Measurements from ENCODE around the gene CNTNAP2. TPM values are rescaled to one million over a fixed set of nuclear protein-coding genes. Genes with fewer than 3 reads are reported as not detected.
A peak's percentile ranks its signal among the peaks of the same experiment; 100 is the strongest.

The CNTNAP2 gene
- total RNA-seq, 1 experiment from 2014 or later: 0.07 TPM

DNA sequence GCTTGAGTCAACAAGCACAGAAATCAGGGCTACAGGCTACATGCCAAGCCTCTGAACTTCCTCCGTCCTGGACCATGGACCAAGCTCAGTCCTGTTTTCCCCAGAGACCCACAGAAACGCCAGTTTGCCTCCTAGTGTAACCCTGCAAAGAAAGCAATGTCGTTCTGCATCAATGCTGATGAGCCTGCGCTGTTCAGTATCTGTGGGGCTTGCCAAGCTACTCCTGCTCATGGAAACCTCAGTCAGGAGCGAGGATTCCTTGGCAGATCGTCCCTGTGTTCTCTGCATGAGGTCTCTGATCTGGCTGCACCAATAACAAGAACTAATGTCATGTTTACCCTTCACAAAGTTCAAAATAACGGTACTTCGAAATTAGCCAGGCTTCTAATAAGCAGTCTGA lies 1978.5 kb downstream of the CNTNAP2 start:
- DNase-seq (ENCODE audit: low spot score): no peak

DNA sequence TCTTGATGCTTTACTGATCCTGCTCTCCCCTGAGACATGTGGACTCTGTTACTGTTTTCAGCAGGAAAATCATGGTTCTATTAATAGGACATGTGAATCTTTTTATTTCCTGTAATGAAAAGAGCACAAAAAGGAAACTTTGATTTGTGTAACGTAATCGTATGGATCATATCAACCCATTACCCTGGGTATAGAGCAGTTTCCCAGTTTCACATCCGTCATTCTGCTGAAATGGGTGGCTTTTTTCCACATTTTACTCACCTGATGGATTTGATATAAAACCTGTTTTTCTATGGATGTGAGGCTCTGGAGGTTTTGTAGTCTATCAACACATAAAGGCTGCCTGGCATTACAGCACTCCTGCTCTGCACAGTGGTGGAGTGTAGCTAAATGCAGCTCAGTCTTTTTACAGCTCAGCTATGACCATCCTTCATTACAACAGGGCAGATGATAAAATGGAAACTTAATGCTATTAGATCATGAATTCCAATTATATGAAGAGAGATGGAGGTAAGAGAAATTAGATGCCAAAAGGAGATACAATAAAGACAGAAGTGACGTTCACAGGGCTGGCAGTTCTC lies 1987.6 kb downstream of the CNTNAP2 start:
- DNase-seq (ENCODE audit: low spot score): no peak

DNA sequence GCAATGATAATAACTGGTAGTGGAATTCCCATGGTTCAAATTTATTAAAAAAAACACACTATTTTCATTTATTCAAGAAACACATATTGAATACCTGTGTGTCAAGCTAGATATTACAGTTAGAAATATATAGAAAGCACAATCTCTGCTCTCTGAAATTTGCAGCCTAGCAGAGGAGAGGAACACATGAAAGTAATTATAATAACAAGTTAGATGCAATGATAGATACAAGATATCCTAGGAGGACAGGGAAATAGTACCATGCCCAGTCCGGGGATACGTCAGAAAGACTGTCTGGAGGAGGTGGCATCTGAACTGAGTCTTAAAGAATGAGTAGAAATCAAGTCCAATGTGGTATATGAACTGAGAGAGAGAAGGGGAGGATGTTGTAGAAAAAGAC lies 1988.3 kb downstream of the CNTNAP2 start:
- DNase-seq (ENCODE audit: low spot score): no peak

DNA sequence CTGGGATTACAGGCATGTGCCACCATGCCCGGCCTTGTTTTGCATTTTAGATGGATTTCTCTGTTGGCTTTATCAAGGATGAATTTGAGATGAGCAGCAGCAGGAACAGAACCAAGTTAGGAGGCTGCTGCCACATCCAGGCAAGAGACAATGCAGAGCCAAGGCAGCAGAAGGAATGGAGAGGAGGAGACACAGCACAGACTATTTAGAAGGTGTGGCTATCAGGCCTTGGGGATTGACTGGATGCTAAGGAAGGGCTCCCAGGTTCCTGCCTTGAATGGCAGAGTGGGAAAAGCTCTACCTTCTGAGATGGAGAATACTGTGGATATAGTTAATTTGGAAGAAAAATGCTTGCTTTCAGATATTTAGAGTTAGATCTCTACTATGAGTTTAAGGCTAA lies 1989.3 kb downstream of the CNTNAP2 start:
- no peak for DNase-seq (ENCODE audit: low spot score)

DNA sequence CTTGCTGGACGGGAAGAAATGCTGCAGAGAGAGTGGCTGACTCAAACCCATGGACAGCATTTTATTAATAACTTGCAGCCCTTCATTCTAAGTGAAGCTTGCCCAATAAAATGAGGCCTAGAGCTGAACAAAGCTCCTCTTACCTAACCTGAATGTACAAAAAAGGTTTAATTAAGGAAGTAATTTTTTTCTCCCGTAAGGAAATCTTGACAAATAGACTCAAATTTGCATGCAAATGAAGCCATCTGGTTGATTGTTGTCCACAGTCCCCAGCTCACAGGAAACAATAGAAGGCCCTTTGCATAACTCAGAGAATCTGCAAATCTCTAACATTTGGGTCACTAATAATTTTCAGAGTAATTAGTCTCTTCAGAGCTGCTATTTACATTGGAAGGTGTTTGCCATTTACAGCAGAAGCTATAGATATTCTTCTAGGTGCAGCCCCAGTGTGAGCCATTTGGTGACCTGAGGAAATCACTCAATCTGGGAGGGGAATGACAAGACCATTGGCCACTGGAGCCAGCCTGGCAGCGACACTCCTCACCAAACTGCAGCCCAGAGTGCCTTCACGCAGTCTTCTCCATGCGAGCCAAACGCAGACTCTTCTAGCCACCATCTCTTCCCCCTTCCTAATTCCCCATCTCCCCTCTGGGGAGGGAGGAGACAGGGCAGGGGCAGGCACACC lies 1991.0 kb downstream of the CNTNAP2 start:
- DNase-seq (ENCODE audit: low spot score): no peak

DNA sequence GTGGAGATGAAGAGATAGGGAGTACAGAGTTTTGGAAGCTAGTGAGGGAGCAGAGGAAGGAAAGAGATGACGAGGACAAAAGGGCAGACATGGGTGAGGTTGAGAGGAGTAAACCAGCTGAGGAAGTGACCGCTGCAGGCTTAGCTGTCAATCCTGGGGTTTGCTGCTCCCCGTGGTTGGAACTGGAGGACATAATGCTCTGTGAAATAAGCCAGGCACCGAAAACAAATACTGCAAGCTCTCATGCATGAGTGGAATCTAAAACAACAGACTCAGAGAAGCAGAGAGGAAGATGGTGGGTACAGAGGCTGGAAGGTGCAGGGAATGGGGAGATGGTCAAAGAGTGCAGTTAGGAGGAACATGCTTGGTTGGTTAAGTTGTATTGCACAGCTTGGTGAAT lies 1991.8 kb downstream of the CNTNAP2 start:
- no peak for DNase-seq (ENCODE audit: low spot score)

DNA sequence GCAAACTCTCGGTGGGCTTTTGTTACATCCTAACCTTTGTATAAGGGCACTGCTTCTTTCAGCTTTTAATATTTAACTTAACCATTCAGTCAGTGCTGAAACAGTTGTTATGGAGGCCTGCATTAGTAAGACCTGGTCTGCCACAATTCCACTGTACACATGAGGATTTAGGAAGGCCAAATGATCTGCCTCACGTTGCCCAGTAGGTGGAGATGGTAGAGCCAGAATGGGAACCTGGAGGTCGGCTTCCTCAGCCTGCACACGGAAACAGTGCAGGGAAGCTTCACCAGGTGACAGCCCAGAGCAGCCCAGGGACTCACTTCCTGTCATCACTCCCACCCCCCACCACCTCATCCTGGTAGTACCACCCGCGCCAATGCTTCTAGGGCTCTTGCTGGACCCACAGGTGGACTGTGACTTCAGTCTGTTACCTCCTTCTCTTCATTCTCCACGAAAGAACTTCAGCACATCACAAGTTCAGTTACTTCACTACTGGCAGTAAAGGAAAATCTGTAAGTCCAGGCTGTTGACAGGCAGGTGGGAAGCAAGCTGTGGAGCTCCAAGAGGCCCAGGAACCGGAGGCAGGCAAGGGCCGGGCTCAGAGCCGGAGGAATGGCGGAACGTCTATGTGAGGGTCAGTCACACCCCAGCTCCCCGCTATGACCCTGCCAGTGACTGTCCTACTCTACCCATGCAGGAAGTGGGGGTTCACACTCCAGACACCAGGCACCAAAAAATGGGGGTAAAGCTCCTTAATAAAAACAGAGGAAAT lies 1993.7 kb downstream of the CNTNAP2 start:
- no peak for DNase-seq (ENCODE audit: low spot score)

DNA sequence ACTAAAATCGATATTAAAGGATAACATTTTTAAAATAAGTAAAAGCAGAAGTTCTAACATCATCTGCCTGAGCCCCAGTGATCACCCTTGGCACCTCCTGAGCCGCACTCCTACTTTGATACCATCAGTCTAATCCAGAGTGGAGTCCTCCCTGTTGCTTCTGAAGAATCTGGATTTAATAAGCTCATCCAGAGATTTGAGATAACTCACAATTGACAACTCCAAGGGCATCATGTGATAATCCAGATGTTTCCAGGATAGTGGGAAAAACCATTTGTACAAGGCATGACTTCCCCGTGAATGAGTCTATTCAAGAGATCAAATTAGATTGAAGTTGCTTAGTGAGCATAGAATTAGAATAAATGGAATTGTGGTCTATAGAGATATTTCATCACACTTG lies 1998.2 kb downstream of the CNTNAP2 start:
- no peak for DNase-seq (ENCODE audit: low spot score)

DNA sequence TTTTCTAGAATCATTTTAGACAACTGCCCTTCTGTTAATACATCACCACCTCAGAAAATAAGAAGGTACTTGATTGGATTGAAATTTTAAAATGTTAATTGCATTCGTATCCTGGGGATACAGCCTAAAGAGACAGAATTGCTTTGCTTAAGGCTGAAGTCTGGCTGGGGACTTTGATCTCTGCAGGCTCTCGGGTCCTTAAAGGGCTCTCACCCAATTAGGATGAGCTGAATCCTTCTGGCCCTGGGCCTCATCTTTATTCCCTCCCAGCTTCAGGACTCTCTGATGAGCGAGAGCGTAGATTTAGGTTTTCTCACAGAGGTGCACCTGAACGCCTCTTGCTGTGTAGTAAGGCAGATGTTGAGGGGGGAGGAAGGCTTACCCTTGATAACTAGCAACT lies 1998.7 kb downstream of the CNTNAP2 start:
- DNase-seq (ENCODE audit: low spot score): no peak

DNA sequence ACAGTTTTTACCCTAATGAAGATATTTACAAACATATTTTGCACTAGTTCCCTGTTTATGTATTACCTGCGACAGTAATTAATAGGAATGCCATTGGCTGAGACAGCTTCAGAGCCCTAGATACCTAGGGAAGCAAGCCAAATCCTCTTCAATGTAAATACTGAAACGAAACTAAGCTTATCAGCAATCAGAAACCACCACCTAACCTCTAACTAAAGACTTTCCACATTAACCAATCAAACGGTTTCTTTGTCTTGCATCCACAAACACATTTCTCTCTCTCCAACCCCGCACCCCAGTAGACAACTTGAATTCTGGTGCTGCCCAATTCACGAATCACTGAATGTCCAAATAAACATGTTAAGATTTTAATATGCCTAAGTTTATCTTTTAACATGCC lies 1999.6 kb downstream of the CNTNAP2 start:
- DNase-seq (ENCODE audit: low spot score): no peak

DNA sequence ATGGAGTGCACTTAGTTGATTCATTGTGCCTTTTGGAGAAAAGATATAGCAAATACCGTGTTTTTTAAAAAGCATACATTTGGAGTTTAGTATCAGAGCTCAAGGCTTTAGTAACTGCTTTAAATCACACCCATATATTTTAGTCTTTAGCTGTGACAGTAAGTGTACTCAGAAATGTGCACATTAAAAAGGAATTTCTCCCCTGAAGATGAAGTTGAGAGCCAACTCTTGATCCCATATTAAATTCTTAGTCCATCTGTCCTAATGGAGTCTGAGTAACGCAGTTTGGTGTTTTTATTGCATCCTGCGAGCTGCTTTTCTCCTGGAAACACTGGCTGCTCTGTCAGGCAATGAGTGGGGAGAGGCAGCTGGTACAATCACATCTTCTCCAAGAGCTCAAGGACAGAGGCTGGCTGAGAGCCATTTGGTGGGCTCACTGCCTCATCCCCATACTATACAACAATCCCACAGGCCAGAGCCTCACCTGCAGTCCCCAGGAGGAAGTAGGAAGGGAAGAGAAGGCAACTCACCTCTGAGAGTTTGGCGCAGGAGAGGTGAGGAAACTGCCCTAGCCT lies 2000.3 kb downstream of the CNTNAP2 start:
- DNase-seq (ENCODE audit: low spot score): no peak

DNA sequence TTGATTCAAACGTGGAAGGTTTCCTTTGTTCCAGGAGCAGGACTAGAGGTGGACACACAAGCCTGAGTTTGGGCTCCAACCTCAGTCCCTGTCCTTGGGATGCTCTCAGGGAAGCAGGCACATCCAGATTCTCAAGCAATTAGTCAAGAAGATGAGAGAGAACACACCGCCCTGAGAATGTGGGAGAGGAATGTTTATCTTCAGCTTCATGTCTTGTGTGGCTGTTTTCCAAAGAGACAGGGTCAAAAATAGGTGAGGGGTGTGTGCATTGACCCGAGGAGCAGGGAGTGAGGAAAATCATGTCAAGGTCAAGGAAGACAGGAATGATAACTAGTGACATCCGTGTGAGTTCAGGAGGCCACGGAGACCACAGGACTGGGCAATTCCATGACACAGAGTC lies 2001.8 kb downstream of the CNTNAP2 start:
- no peak for DNase-seq (ENCODE audit: low spot score)

DNA sequence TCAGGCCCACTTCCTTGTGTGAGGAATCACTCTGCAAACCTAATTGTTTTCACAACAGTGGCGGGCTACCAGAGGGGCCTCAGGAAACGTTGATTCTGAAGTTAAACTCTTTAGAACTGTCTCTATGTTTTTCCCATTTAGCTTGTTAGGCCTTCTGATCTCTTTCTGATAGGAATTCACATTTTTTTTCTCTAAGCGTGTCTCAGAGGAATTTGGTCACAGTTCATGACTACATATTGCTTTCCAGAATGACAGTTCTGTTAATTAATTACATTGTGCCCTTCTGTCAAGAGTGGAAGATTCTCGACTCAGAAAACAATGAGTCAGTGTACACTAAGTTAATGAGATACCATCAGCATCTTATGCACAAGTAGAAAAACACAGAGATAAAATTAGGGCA lies 2004.8 kb downstream of the CNTNAP2 start:
- no peak for DNase-seq (ENCODE audit: low spot score)

DNA sequence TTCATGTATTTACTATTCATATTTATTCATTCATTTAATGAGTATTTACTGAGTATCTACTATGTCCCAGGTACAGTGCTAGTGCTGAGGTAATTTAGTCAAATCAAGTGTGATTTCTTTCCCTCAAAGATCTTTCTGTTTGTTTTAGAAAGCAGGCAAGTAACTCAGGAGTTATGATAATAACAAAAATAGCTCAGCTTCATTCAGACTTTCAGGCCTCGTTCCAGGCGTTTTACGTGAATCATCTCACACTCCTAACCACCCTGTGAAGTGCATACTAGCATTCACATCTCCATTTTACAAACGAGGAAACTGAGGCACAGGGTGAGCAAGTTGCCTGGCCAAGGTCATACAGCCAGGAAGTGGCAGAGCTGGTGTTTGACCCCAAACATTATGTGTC lies 2005.2 kb downstream of the CNTNAP2 start:
- no peak for DNase-seq (ENCODE audit: low spot score)

DNA sequence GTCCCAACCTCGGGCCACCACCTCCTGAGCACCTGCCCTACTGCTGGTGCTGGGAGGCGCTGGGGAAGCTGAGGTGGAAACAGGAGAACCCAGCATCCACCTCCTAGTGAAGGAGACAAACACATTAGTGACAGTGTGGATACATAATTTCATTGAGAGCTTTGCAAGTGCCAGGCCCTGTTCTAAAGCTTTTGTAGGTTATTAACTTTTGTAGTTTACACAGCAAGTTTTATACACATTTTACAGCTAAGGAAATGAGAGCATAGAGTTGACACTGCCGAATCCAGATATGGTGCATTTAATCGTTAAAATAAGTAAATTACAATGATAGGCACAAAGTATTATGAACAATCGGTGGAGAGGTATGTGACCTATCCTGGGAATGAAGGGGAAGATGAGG lies 2007.9 kb downstream of the CNTNAP2 start:
- no peak for DNase-seq (ENCODE audit: low spot score)

DNA sequence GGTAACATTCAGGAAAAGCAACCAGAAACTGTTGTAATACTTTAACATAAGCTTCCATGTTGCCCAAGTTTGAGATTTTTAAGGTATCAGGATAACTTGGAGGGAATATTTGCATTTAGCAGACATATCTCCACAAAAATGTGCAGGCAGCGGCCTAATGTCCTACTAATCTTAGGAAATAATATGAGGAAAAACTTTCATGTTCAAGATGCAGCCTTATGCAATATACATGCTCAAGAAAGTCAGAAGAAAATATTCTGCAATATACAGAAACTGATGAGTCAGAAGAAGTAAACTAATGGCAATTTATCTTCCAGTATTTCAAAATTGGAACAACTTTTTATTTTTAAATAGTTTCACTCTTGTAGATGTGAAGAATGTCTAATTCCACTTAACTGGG lies 2010.8 kb downstream of the CNTNAP2 start:
- DNase-seq (ENCODE audit: low spot score): no peak

DNA sequence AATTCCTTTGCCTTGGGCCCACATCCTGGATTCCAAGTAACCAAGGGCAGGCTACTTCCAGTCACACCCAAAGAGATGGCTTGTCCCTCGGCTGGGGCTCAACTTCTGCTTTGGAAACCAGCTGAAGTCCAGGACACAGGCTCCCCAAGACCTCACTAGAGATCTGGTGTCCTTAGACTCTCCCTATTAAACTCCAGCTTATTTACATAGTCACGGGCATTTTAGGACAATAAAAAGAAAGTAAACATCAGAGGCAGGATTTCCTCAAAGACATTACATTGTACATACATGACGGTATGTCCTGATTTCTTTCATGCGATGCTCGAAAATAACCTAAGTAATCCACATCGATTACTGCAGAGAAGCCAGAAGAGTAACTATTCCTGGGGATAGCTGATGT lies 2012.4 kb downstream of the CNTNAP2 start:
- DNase-seq (ENCODE audit: low spot score): no peak

DNA sequence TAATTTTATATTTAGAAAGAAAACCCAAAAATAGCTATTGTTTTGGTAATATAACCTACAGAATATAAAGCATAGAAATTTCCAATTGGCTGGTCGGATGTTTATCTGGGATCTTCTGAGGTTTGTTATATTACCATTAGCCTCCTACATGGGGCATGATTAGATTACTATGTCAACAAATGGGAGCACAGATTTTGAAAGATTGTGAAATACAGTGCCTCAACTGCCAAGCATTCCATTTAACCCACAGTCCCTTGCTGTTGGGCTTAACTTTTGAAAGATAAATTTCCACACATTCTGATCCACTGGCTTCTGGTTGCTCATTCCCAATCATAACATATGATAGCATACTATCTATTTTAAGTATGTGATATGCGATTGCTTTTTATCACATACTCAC lies 2018.5 kb downstream of the CNTNAP2 start:
- DNase-seq (ENCODE audit: low spot score): no peak

DNA sequence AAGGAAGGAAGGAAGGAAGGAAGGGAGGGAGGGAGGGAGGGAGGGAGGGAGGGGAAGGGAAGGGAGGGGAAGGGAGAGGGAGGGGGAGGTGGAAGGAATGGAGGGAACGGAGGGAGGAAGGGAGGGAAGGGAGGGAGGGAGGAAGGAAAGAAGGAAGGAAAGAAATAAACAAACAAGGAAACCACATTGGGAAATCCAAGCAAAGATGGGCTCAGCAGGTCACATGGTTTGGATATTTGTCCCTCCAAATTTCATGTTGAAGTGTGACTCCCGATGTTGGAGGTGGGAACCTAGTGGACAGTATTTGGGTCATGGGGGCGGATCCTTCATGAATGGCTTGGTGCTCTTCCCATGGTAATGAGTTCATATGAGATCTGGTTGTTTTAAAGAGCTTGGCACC lies 2019.4 kb downstream of the CNTNAP2 start:
- DNase-seq (ENCODE audit: low spot score): no peak

DNA sequence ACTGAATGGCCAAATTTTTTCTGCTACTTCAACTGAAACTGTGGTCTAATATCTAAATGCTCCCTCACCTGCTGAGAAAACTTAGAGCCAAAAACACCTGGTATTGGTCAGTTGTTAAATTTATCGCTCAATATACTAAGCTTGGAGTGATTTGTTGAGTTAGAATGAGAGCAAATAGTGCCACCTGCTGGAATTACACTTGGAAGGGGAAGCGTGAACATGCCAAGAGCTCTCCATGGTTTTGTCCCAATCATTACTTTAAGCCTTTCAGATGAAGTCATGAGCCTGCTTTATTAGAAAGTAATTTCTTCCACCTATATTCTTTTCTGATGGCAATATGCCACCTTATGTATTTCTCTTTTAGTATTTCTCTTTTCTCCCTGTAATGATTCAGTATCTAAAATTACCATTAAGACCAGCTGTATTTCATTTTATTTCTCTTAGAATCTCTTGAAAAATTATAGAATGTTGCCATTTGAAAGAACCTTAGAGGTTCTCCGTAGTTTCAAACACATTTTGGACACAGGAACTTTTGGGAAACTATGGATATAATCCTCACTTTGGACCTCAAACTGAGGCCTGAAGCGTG lies 2026.2 kb downstream of the CNTNAP2 start:
- DNase-seq (ENCODE audit: low spot score): peak; percentile 38

DNA sequence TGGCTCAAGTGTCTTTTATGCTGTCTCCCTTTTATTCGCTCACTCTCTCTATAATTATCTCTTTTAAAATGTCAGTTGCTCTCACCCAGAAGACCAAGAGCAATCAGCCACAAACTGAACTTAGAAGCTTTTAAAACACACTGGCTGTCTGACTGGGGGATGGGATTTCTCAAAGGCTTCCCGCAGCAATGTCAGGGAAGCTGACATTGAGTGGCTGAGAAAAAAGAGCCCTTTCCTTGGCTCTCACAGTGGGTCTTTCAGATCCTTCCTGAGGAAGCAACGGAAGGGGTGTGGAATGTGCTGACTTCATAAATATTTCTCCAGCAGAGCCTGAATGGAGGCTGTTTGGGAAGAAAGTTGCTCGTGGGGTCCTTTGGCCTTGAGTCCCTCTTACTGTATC lies 2028.2 kb downstream of the CNTNAP2 start:
- no peak for DNase-seq (ENCODE audit: low spot score)

DNA sequence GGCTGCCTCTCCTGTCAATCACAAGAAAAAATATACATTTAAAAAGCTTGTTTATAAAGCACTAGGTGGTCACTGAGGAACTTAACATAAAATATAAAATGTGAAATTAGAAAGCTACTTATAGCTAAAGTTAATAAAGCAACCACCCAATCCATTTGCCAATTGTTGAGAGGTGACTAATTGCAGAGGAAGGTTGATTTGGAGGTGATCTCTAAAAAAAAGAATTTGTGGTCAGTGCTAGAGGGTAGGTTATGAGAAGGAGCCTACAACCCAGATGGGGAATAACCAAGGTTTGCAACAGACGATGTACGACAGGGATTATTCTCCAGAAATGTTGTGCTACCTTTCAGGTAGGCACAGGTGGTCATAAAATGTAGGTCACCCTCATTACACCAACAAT lies 2029.7 kb downstream of the CNTNAP2 start:
- peak; percentile 25 for DNase-seq (ENCODE audit: low spot score)

DNA sequence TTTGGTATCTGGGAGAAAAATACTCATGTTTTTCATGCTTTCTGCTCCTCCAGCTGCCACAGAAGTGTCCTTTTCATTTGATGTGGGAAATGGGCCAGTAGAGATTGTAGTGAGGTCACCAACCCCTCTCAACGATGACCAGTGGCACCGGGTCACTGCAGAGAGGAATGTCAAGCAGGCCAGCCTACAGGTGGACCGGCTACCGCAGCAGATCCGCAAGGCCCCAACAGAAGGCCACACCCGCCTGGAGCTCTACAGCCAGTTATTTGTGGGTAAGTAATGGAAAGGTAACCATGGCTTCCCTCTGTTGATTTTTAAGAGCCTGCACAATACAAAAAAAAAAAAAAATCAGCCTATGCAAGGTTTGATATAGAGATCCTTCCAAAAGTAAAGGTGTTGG lies 2030.8 kb downstream of the CNTNAP2 start:
- DNase-seq (ENCODE audit: low spot score): no peak

Measured in A172 (cell line).